ENCODE results near the gene CLEC1B.
"Not testable (repeated sequence)": the region's sequence is repeated elsewhere in the genome, so short reads cannot be mapped to it uniquely, and the experiment has no call there.

CLEC1B gene

DNA sequence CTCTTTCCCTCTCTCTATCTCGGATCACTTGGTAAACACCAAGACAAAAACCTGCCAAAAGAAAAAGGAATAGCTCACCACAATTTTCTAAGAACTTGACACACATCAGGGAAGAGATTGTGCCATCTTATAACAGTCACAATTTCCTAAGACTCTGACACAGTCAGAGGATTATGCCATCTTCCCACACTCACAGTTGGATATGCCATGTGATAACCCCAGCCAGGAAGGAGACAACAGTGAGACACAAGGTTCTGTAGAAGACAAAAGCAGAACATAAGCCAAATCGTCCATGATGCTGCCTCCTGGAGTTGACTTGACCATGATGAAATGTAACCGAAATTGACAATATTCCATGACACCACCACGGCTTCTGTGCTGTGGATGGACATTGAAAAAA, 28.8 kb upstream of the CLEC1B start:
- no peak overlapping the region for H3K4me3 ChIP-seq (ENCODE audit: low read length)
- TF ChIP-seq CTCF (conservative IDR thresholded peaks at IDR 0.05; ENCODE audit: low read depth, low read length), result no peak
- no peak for DNase-seq (ENCODE audit: low read depth)

GRCh38 chr12:10027311-10027710, 28.4 kb upstream of the CLEC1B start:
- no peak for DNase-seq (ENCODE audit: low read depth)
- H3K4me3 ChIP-seq (ENCODE audit: low read length), result no peak overlapping the region
- no peak for TF ChIP-seq CTCF (conservative IDR thresholded peaks at IDR 0.05; ENCODE audit: low read depth, low read length)

- not testable (repeated sequence) for H3K4me3 ChIP-seq (ENCODE audit: low read length); DNase-seq (ENCODE audit: low read depth)
Observed at GRCh38 chr12:10026666-10027065, 27.7 kb upstream of the CLEC1B start.

GRCh38 chr12:10025236-10025635, 26.3 kb upstream of the CLEC1B start:
- no peak overlapping the region for H3K4me3 ChIP-seq (ENCODE audit: low read length)
- DNase-seq (ENCODE audit: low read depth), result no peak
- TF ChIP-seq CTCF (conservative IDR thresholded peaks at IDR 0.05; ENCODE audit: low read depth, low read length), result no peak

GRCh38 chr12:10021342-10021741, 22.4 kb upstream of the CLEC1B start:
- H3K4me3 ChIP-seq (ENCODE audit: low read length), result no peak overlapping the region
- no peak for DNase-seq (ENCODE audit: low read depth)
- no peak for TF ChIP-seq CTCF (conservative IDR thresholded peaks at IDR 0.05; ENCODE audit: low read depth, low read length)

DNA sequence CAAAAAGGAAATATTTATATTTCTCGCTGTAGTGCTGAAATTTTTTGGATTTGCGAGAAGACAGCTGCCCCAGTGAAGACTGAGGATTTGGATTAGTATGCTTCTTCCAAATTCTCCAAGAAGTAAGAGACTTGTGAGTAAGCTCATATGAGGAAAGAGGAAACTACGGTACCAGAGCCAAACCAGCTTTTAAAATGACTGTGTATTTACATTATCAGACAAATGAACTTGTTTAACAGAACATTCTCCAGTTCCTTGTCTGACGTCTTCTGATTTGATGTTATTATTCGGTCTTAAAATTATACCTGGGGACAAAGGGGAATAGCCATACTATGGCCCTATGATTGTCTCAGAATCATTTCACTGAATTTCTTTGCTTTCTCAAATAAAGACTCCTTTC, 19.5 kb upstream of the CLEC1B start:
- DNase-seq (ENCODE audit: low read depth), result no peak
- no peak for TF ChIP-seq CTCF (conservative IDR thresholded peaks at IDR 0.05; ENCODE audit: low read depth, low read length)
- no peak overlapping the region for H3K4me3 ChIP-seq (ENCODE audit: low read length)

GRCh38 chr12:10016881-10017280, 18.0 kb upstream of the CLEC1B start:
- H3K4me3 ChIP-seq (ENCODE audit: low read length), result no peak overlapping the region
- peak; percentile 9 for DNase-seq (ENCODE audit: low read depth)
- no peak for TF ChIP-seq CTCF (conservative IDR thresholded peaks at IDR 0.05; ENCODE audit: low read depth, low read length)

DNA sequence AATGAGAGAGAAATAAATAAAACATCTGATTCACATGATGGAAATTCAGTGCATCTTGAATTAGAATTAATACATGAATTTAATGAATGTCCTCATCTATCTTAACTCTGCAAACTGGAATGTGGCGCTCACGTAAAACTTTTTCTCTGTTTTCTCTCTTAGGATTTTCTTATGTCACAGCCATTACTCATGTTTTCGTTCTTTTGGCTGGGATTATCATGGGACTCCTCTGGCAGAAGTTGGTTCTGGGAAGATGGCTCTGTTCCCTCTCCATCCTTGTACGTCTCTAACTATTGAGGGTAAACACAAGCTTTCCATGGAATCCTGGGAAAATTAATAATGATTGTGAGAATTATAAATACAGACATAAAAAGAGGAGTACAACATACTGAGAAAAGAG, 16.5 kb upstream of the CLEC1B start:
- no peak for DNase-seq (ENCODE audit: low read depth)
- TF ChIP-seq CTCF (conservative IDR thresholded peaks at IDR 0.05; ENCODE audit: low read depth, low read length), result no peak
- H3K4me3 ChIP-seq (ENCODE audit: low read length), result no peak overlapping the region

Measured in retinal pigment epithelial cell (primary cell).